ENCODE measurements around the gene MAML2. TPM values are rescaled to one million over a fixed set of nuclear protein-coding genes. Genes with fewer than 3 reads are reported as not detected.

Gene MAML2
- total RNA-seq, 1 experiment from 2014 or later, result 2.7 TPM

DNA sequence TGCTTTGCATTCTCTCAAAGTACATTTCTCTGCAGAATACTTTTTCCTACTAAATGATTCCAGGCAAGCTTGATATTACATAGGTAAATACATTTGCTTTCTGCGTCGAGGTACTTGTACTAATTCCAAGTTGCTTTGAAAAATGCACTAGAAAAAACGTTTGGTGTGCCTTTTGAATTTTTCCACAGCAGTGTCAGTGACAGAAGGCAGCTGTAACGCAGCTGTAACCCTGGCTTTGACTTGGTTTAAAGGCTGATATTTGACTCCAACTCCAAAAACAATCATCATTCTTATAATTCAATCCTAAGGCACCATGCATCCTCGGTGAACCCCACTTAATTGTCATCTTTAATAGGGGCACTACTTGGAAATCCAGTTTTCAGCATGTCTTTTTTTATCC, 125.0 kb downstream of the MAML2 start:
- H2BK15ac ChIP-seq (ENCODE audit: low read depth, low read length), result no peak overlapping the region
- H3K18ac ChIP-seq (ENCODE audit: insufficient read length, low read depth, low read length), result no peak overlapping the region
- no peak overlapping the region for H4K91ac ChIP-seq (ENCODE audit: insufficient read length, low read depth, low read length)
- H3K4me1 ChIP-seq (ENCODE audit: insufficient read depth, low read length), result peaks cover 9% of the 10 kb centered on the region; the same call in 1 of the 2 replicates
- H3K4ac ChIP-seq (ENCODE audit: low read depth, low read length), result no peak overlapping the region
- WGBS (ENCODE audit: extremely low coverage, insufficient read length, low lambda C conversion rate), result no CpG with 5 or more reads among the region's 5 CpGs
- no peaks in the 10 kb centered on the region for H3K27me3 ChIP-seq (ENCODE audit: insufficient read depth, low read length)
- no peak overlapping the region for H3K9ac ChIP-seq (ENCODE audit: extremely low read depth, insufficient read length, low read length)
- H2BK20ac ChIP-seq (ENCODE audit: low read depth, low read length, poor library complexity, severe bottlenecking), result no peak overlapping the region
- no peak overlapping the region for H3K27ac Mint-ChIP-seq
- no peaks in the 10 kb centered on the region for H3K9me3 Mint-ChIP-seq
- H4K8ac ChIP-seq (replicated peaks; ENCODE audit: insufficient read length, low read depth, low read length), result no peak overlapping the region
- H3K4me1 Mint-ChIP-seq, result peaks cover 13 to 23% of the 10 kb centered on the region in 2 experiments
- H3K4me2 ChIP-seq (ENCODE audit: insufficient read depth, insufficient read length, low read length), result no peak overlapping the region
- H3K79me2 ChIP-seq (ENCODE audit: insufficient read depth, low read length), result no peaks in the 10 kb centered on the region; the same call in 1 of the 2 replicates
- no peaks in the 10 kb centered on the region for H3K27me3 Mint-ChIP-seq (ENCODE audit: low read depth)
- no peak overlapping the region for H3K23ac ChIP-seq (ENCODE audit: insufficient read length, low read depth, low read length)
- no peaks in the 10 kb centered on the region for H4K20me1 ChIP-seq (ENCODE audit: control insufficient read depth, insufficient read depth, insufficient read length)
- no peak overlapping the region for H2AFZ ChIP-seq (ENCODE audit: low read length)
- no peak overlapping the region for H3K27ac ChIP-seq (ENCODE audit: insufficient read length, low read depth, low read length)
- H2BK12ac ChIP-seq (ENCODE audit: insufficient read length, low read depth, low read length), result no peak overlapping the region
- no peaks in the 10 kb centered on the region for H3K23me2 ChIP-seq (ENCODE audit: insufficient read length, low read depth, low read length, poor library complexity, severe bottlenecking)
- H3K36me3 Mint-ChIP-seq (ENCODE audit: insufficient read depth in 1 of 3, low read depth in 3 of 3), result no peaks in the 10 kb centered on the region
- TF ChIP-seq, protein P1, sequence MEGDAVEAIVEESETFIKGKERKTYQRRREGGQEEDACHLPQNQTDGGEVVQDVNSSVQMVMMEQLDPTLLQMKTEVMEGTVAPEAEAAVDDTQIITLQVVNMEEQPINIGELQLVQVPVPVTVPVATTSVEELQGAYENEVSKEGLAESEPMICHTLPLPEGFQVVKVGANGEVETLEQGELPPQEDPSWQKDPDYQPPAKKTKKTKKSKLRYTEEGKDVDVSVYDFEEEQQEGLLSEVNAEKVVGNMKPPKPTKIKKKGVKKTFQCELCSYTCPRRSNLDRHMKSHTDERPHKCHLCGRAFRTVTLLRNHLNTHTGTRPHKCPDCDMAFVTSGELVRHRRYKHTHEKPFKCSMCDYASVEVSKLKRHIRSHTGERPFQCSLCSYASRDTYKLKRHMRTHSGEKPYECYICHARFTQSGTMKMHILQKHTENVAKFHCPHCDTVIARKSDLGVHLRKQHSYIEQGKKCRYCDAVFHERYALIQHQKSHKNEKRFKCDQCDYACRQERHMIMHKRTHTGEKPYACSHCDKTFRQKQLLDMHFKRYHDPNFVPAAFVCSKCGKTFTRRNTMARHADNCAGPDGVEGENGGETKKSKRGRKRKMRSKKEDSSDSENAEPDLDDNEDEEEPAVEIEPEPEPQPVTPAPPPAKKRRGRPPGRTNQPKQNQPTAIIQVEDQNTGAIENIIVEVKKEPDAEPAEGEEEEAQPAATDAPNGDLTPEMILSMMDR (conservative IDR thresholded peaks at IDR 0.05), result no peak
- no peaks in the 10 kb centered on the region for H3K79me1 ChIP-seq (ENCODE audit: insufficient read depth, low read depth, low read length, poor library complexity, severe bottlenecking)
- H3K4me3 Mint-ChIP-seq, result no peak overlapping the region
- no peaks in the 10 kb centered on the region for H3K9me3 ChIP-seq (ENCODE audit: control insufficient read depth, low read depth, low read length)
- H3K56ac ChIP-seq (ENCODE audit: insufficient read length, low read depth, low read length), result no peak overlapping the region
- H3K14ac ChIP-seq (ENCODE audit: insufficient read depth, low read length), result no peak overlapping the region
- no peak overlapping the region for H4K5ac ChIP-seq (ENCODE audit: insufficient read length, low read depth, low read length)
- no peak overlapping the region for H2BK120ac ChIP-seq (ENCODE audit: low read depth, low read length, poor library complexity, severe bottlenecking)
- DNase-seq, result no peak
- no peak overlapping the region for H2AK5ac ChIP-seq (ENCODE audit: insufficient read length, low read length)
- H3T11ph ChIP-seq (ENCODE audit: low read length), result no peak overlapping the region
- no peak overlapping the region for H2BK5ac ChIP-seq (ENCODE audit: insufficient read length, low read length)
